Endothelial cell of umbilical vein (primary cell): ENCODE data around the gene PRKAB1. TPM values are rescaled to one million over a fixed set of nuclear protein-coding genes. Genes with fewer than 3 reads are reported as not detected.

Experiments
- BruUV-seq: library from RNA; stranded (reverse); fragments of 400-500 nt; replicated peaks from 2 replicates; lab custom pipeline; 2021; lab: Mats Ljungman, UMichigan
- CTCF ChIA-PET: fragments of 300-600, 350-600 bp; sonication (Branson Sonifier 250); formaldehyde crosslinking; loops from one replicate; lab custom pipeline; 2021; ENCODE audit warnings: antibody characterized with exemption, inconsistent platforms; lab: Charles Lee
- POLR2A ChIA-PET: fragments of 300-600, 350-600 bp; sonication (Branson Sonifier 250); formaldehyde crosslinking; loops from one replicate; lab custom pipeline; 2021; ENCODE audit warnings: antibody characterized with exemption, inconsistent platforms; lab: Charles Lee
- DNase-seq: peaks from one replicate; pipeline ENCODE4 v3.0.0-alpha.2; 2011; ENCODE audit warnings: low read depth, low spot score
- FAIRE-seq: peaks from 2 replicates; lab custom pipeline; 2011; peaks lifted over from hg19 to GRCh38; lab: Jason Lieb, UNC
- H2AFZ ChIP-seq: 2 replicates; pipeline ENCODE4 v1.6.0; 2012; ENCODE audit warnings: low read depth, low read length, control low read depth, inconsistent platforms
- H3K27ac ChIP-seq: 2 replicates; pipeline ENCODE4 v1.5.1; 2011; ENCODE audit warnings: low read depth, mild to moderate bottlenecking, control low read depth, low read length, moderate library complexity; ENCODE audit not compliant: insufficient read depth
- H3K27me3 ChIP-seq, 2 experiments: 2 replicates each; pipeline versions ENCODE4 v1.6.0 to v1.6.1; 2011; ENCODE audit warnings: low read length in 2 of 2, mixed read lengths in 1 of 2; ENCODE audit not compliant: control insufficient read depth in 2 of 2, insufficient read depth in 2 of 2
- H3K36me3 ChIP-seq, 2 experiments: 2 replicates in 1 of 2; 3 replicates in 1 of 2; pipeline ENCODE4 v1.5.1; 2011; ENCODE audit warnings: low read length in 2 of 2, mild to moderate bottlenecking in 1 of 2, moderate library complexity in 1 of 2; ENCODE audit not compliant: control insufficient read depth in 2 of 2, insufficient read depth in 2 of 2; ENCODE audit errors: extremely low read depth in 1 of 2
- H3K4me1 ChIP-seq: 3 replicates; pipeline ENCODE4 v1.5.1; 2011; ENCODE audit warnings: mild to moderate bottlenecking, low read length; ENCODE audit not compliant: control insufficient read depth, insufficient read depth; ENCODE audit errors: extremely low read depth
- H3K4me2 ChIP-seq: 2 replicates; pipeline ENCODE4 v1.6.1; 2011; ENCODE audit warnings: low read length, control low read depth, mixed read lengths; ENCODE audit not compliant: insufficient read depth
- H3K4me3 ChIP-seq, 3 experiments: fragments of 200-600 bp in 1 of 3; sonication (generic), shearing (Covaris generic) in 1 of 3; replicated peaks in 1 of 3; 2 replicates each; pipeline ENCODE4 v1.5.1; 2011 to 2016; ENCODE audit warnings: control low read depth in 3 of 3, low read length in 3 of 3, mild to moderate bottlenecking in 2 of 3, inconsistent platforms in 1 of 3, low read depth in 1 of 3, moderate library complexity in 1 of 3; ENCODE audit not compliant: insufficient read depth in 1 of 3
- H3K79me2 ChIP-seq: 2 replicates; pipeline ENCODE4 v1.6.0; 2012; ENCODE audit warnings: low read length, inconsistent platforms; ENCODE audit not compliant: control insufficient read depth, insufficient read depth
- H3K9ac ChIP-seq: replicated peaks from 2 replicates; pipeline ENCODE3; 2011; ENCODE audit warnings: low read length, control low read depth; ENCODE audit not compliant: insufficient read depth; ENCODE audit errors: extremely low read depth
- H3K9me1 ChIP-seq: replicated peaks from 3 replicates; pipeline ENCODE4 v1.6.0; 2011; ENCODE audit warnings: mild to moderate bottlenecking, low read length; ENCODE audit not compliant: control insufficient read depth, insufficient read depth; ENCODE audit errors: extremely low read depth
- H3K9me3 ChIP-seq: replicated peaks from 2 replicates; pipeline ENCODE4 v1.5.1; 2012; ENCODE audit warnings: low read length, inconsistent platforms; ENCODE audit not compliant: control insufficient read depth, insufficient read depth
- H4K20me1 ChIP-seq: replicated peaks from 2 replicates; pipeline ENCODE3; 2011; ENCODE audit warnings: mild to moderate bottlenecking, low read length; ENCODE audit not compliant: control insufficient read depth, insufficient read depth; ENCODE audit errors: extremely low read depth
- CTCF ChIP-seq, 2 donors: IDR thresholded peaks; 1 replicate in 1 of 2; 2 replicates in 1 of 2; pipeline ENCODE4 v1.5.1; 2011; ENCODE audit warnings: low read length in 2 of 2, mild to moderate bottlenecking in 2 of 2, moderate library complexity in 2 of 2, control low read depth in 1 of 2, inconsistent platforms in 1 of 2, low read depth in 1 of 2; ENCODE audit not compliant: insufficient read depth in 1 of 2; ENCODE audit errors: extremely low read depth in 1 of 2
- EZH2 ChIP-seq: IDR thresholded peaks from 2 replicates; pipeline ENCODE4 v1.6.1; 2012; ENCODE audit warnings: borderline replicate concordance, low read depth, mild to moderate bottlenecking, moderate library complexity, low read length, inconsistent platforms; ENCODE audit not compliant: severe bottlenecking
- FOS ChIP-seq: IDR thresholded peaks from 2 replicates; pipeline ENCODE4 v1.6.1; 2011; ENCODE audit warnings: mild to moderate bottlenecking, low read length, moderate library complexity, borderline replicate concordance; ENCODE audit not compliant: insufficient read depth
- JUN ChIP-seq: IDR thresholded peaks from 2 replicates; pipeline ENCODE4 v1.6.1; 2011; ENCODE audit warnings: borderline replicate concordance, low read depth; ENCODE audit not compliant: insufficient read length, insufficient read depth
- MAX ChIP-seq: IDR thresholded peaks from 2 replicates; pipeline ENCODE4 v1.6.1; 2011; ENCODE audit not compliant: insufficient read depth, insufficient read length
- MYC ChIP-seq: IDR thresholded peaks from one replicate; pipeline ENCODE4 v1.6.1; 2011; ENCODE audit warnings: mild to moderate bottlenecking, low read depth, low read length
- dilution Hi-C: fragments of 300-500 bp; cut with MboI; formaldehyde crosslinking; loops from one replicate; pipeline ENCODE4 v1.15.0; 2019; ENCODE audit warnings: low sequenced_read_pairs; ENCODE audit not compliant: extremely low pct_ligation_motif_present
- intact Hi-C: fragments of 100-400 bp; cut with micrococcal nuclease; formaldehyde crosslinking; loops from one replicate; pipeline ENCODE4 v1.10.0; 2022
- polyA plus RNA-seq, 4 experiments: library from polyadenylated mRNA; depleted of rRNA in 3 of 4; stranded (reverse) in 3 of 4; unstranded in 1 of 4; fragments of >200 nt; gene quantifications; 2 replicates each; pipeline versions ENCODE4 v1.2.1 to v1.2.3, GENCODE V29; 2011 to 2012; ENCODE audit warnings: missing spikeins in 1 of 4
- total RNA-seq: library from RNA; stranded (reverse); gene quantifications from 2 replicates; pipeline ENCODE4 v1.2.3, GENCODE V29; 2021

Gene PRKAB1
- total and polyA plus RNA-seq, 2 donors (not counting 3 experiments of a cell fraction or from before 2014, with no cell fraction given) = 23.1 to 27.0 TPM

- Histone ChIP-seq H3K27me3 (no peaks in the 10 kb centered on the region), H4K20me1 (no peaks in the 10 kb centered on the region), H3K4me3 (no peak overlapping the region), H3K79me2 (no peaks in the 10 kb centered on the region), H3K9ac (no peak overlapping the region), H3K9me3 (no peaks in the 10 kb centered on the region), H3K36me3 (peaks cover 14 to 35% of the 10 kb centered on the region in 2 experiments), H3K9me1 (no peaks in the 10 kb centered on the region), H3K27ac (no peak overlapping the region), H3K4me2 (no peak overlapping the region), H3K4me1 (peaks cover 20% of the 10 kb centered on the region), H2AFZ (no peak overlapping the region)
- TF ChIP-seq MYC (no peak), CTCF (IDR thresholded peaks at IDR 0.05; ENCODE audit: extremely low read depth in 1 of 2, insufficient read depth in 1 of 2, low read depth in 1 of 2, low read length in 2 of 2) (no peak), EZH2 (no peak), MAX (no peak), JUN (no peak), FOS (no peak)
- DNase-seq (no peak), FAIRE-seq (no peak)
- ChIA-PET CTCF (interaction anchor here (2.5 to 3.4 kb wide), 2 partner anchors 19 to 105 kb away, joined by 6 to 12 read pairs; no protein-coding TSS in a partner anchor), POLR2A (no interaction called here)
- intact Hi-C loops = no loop called here
- BruUV-seq = no TSS peak
- dilution Hi-C loops = no loop called here
Measured at GRCh38 chr12:119676022-119676421, 8.1 kb downstream of the PRKAB1 start.
